HepG2 (cell line): ENCODE data around the gene FGL2.
"Not testable (repeated sequence)": the region's sequence is repeated elsewhere in the genome, so short reads cannot be mapped to it uniquely, and the experiment has no call there.

ENCODE experiments used
- ASH2L ChIP-seq: fragments of 300-600, 200-600 bp; sonication (generic); IDR thresholded peaks from 2 replicates; pipeline ENCODE4 v1.7.0; 2017; ENCODE audit warnings: low read depth, mild to moderate bottlenecking, moderate library complexity, mixed read lengths, low read length; ENCODE audit not compliant: insufficient read length
- ESRRA ChIP-seq: sonication (generic); formaldehyde crosslinking; IDR thresholded peaks from 2 replicates; pipeline ENCODE4 v1.5.1; 2020; ENCODE audit warnings: mild to moderate bottlenecking, low read depth, missing genetic modification reagents
- MBD4 ChIP-seq: IDR thresholded peaks from 2 replicates; pipeline ENCODE4 v1.6.1; 2012; ENCODE audit warnings: low read length, inconsistent platforms, borderline replicate concordance
- NFE2L2 ChIP-seq: fragments of 150-350 bp; IDR thresholded peaks from 2 replicates; pipeline ENCODE4 v1.6.1; 2014; ENCODE audit warnings: low read length
- ZNF660 ChIP-seq: sonication (generic); formaldehyde crosslinking; IDR thresholded peaks from 2 replicates; pipeline ENCODE4 v1.5.1; 2020; ENCODE audit warnings: mild to moderate bottlenecking, low read depth, missing genetic modification reagents, borderline replicate concordance

GRCh38 chr7:77155601-77156377, 43.8 kb downstream of the FGL2 start:
- TF ChIP-seq MBD4; NFE2L2; ZNF660 (CRISPR knock-in tag); ESRRA; ASH2L: not testable (repeated sequence)
